Stomach (tissue), 9 donors: ENCODE results near the gene PRKCE. TPM values are rescaled to one million over a fixed set of nuclear protein-coding genes. Genes with fewer than 3 reads are reported as not detected.

Experiments
- DNase-seq, 2 donors: peaks; one replicate each; pipeline versions ENCODE4 v3.0.0 to v3.0.0-alpha.2; 2013 to 2019
- H3K27ac ChIP-seq, 5 donors: fragments of 200-600 bp in 4 of 5; sonication (generic) in 4 of 5; one replicate each; pipeline ENCODE4 v1.5.1; 2013 to 2019; ENCODE audit warnings: mild to moderate bottlenecking in 1 of 5, moderate library complexity in 1 of 5
- H3K27me3 ChIP-seq, 3 donors: fragments of 200-600 bp; sonication (generic); one replicate each; pipeline ENCODE4 v1.5.1; 2017 to 2019; ENCODE audit warnings: mixed run types in 1 of 3
- H3K36me3 ChIP-seq, 4 donors: fragments of 200-600 bp; sonication (generic); 1 replicate in 3 of 4; 2 replicates in 1 of 4; pipeline ENCODE4 v1.5.1; 2016 to 2019
- H3K4me1 ChIP-seq, 4 donors: fragments of 200-600 bp; sonication (generic); one replicate each; pipeline ENCODE4 v1.5.1; 2016 to 2019
- H3K4me3 ChIP-seq, 4 donors: fragments of 200-600 bp; sonication (generic) in 3 of 4; one replicate each; pipeline ENCODE4 v1.5.1; 2016 to 2019; ENCODE audit warnings: mild to moderate bottlenecking in 1 of 4
- H3K9me3 ChIP-seq, 4 donors: fragments of 200-600 bp; sonication (generic); one replicate each; pipeline ENCODE4 v1.5.1; 2016 to 2019
- EP300 ChIP-seq: sonication (generic); formaldehyde crosslinking; IDR thresholded peaks from one replicate; pipeline ENCODE4 v1.6.1; 2017; ENCODE audit warnings: antibody characterized with exemption
- POLR2A ChIP-seq, 4 donors: fragments of 450-650 bp; IDR thresholded peaks; one replicate each; pipeline ENCODE4 v1.6.1; 2016; ENCODE audit warnings: antibody characterized with exemption in 4 of 4, control low read depth in 2 of 4, mild to moderate bottlenecking in 1 of 4, moderate library complexity in 1 of 4
- POLR2AphosphoS5 ChIP-seq, 3 donors: sonication (generic); formaldehyde crosslinking; IDR thresholded peaks; one replicate each; pipeline ENCODE4 v1.6.1; 2016; ENCODE audit warnings: antibody characterized with exemption in 3 of 3
- WGBS, 5 donors: extraction: QIAGEN DNeasy Blood & Tissue Kit in 3 of 5; methylation state at CpG; one replicate each; pipeline versions ENCODE4 v1.1.5 to v1.1.7; 2013 to 2018; 5-methylcytosine and 5-hydroxymethylcytosine counted together
- intact Hi-C: fragments of 100-400 bp; cut with DNase I; formaldehyde crosslinking; loops from one replicate; pipeline ENCODE4 v1.15.1; 2023; ENCODE audit warnings: low total_unique reads
- polyA plus RNA-seq, 3 donors: library from polyadenylated mRNA; stranded (reverse); fragments of 200-250 nt; gene quantifications; one replicate each; pipeline ENCODE4 v1.2.3, GENCODE V29; 2013
- total RNA-seq, 5 donors: library from RNA; depleted of rRNA; stranded (reverse); fragments of >200 nt; gene quantifications; one replicate each; pipeline versions ENCODE4 v1.1.0 to v1.2.3, GENCODE V29; 2014 to 2016
- TF ChIP-seq, protein P1 (sequence below), 7 experiments: fragments of 450-650 bp in 4 of 7; fragments of 200-600 bp in 3 of 7; sonication (generic) in 3 of 7; IDR thresholded peaks; one replicate each; pipeline ENCODE4 v1.5.1; 2016 to 2019; ENCODE audit warnings: antibody characterized with exemption in 7 of 7, control low read depth in 2 of 7, mild to moderate bottlenecking in 1 of 7
- donor health status: healthy with polysubstance abuse.
- donor health status: Bipolar disorder and iron deficiency.
- donor health status: healthy.

PRKCE gene
- total and polyA plus RNA-seq, 8 donors = 2.0 to 92.0 (median 10.0) TPM

DNA sequence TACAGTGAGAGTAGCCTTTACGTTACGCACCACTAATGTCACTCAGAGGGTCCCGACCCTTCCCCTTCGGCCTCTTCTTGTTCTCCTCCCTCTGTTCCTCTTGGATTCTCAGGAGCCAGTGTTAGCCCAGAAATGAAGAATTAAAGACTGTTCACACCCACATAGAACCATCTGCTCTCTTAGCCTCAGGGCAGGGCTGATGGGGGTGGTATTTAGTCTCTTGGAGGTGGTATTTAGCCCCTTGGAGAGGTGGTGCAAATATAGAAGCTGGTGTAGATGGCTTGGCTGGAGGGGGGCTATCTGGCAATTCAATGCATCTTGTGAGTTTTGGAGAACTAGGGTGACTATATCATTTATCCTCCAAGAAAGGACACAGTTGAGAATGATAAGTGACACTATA, 286.5 kb downstream of the PRKCE start:
- TF ChIP-seq, protein P1, sequence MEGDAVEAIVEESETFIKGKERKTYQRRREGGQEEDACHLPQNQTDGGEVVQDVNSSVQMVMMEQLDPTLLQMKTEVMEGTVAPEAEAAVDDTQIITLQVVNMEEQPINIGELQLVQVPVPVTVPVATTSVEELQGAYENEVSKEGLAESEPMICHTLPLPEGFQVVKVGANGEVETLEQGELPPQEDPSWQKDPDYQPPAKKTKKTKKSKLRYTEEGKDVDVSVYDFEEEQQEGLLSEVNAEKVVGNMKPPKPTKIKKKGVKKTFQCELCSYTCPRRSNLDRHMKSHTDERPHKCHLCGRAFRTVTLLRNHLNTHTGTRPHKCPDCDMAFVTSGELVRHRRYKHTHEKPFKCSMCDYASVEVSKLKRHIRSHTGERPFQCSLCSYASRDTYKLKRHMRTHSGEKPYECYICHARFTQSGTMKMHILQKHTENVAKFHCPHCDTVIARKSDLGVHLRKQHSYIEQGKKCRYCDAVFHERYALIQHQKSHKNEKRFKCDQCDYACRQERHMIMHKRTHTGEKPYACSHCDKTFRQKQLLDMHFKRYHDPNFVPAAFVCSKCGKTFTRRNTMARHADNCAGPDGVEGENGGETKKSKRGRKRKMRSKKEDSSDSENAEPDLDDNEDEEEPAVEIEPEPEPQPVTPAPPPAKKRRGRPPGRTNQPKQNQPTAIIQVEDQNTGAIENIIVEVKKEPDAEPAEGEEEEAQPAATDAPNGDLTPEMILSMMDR (IDR thresholded peaks at IDR 0.05) = no peak
- no peak for TF ChIP-seq POLR2AphosphoS5 (IDR thresholded peaks at IDR 0.05)
- TF ChIP-seq POLR2A (IDR thresholded peaks at IDR 0.05) = no peak
- no peak for TF ChIP-seq EP300
- Histone ChIP-seq H3K9me3 (no peaks in the 10 kb centered on the region), H3K27me3 (no peaks in the 10 kb centered on the region), H3K27ac (peak overlapping the region in 4 of 5 donors; percentile 75 to 83 (median 81)), H3K4me1 (peaks cover 12 to 63% (median 45%) of the 10 kb centered on the region in 4 donors), H3K4me3 (no peak overlapping the region), H3K36me3 (no peaks in the 10 kb centered on the region)
- intact Hi-C loops = loop anchor here (5.0 kb wide), 1 partner anchor 296 kb away; no protein-coding TSS in a partner anchor
- no peak for DNase-seq
- 93 to 98% (median 95%) methylated on average over 4 of the region's 4 CpGs for WGBS, 5 donors

DNA sequence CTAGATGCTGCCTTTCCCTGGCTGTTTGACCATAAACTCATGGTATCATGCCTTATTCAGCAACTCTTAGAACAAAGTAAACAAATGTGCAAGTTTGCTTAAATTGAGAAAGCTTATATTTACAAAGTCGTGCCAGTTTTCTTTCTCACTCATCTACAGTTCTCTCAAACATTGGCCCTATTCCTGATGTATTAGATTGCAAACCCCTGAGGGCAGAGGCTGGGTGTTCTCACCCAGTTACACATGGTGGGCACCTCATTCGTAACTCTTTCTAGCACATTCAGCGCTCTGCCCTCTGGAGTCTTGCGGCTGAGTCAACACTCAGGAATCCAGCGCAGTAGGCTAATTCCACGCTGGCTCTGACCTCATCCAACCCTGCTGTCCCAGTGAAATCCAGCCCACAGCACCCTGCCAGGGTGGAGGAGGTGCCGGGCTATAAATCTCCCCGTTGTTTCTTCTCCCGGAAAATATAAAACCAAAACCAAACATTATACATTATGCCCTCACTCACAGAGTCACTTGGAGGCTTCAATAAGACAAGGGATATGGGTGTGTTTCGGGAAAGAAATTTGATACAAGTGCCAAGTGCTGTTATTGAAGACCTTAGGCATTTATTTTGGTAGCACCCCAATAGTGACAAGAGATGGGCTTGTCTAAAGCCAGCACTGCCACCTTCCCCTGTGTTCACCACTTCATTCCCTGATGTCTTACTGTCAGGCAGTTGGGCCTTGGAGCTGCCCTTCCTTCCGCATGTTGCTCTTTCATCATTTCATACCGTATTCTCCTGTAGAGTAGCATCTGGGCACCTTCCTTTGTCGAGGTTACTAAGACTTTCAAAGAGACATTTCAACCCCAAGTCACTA, 287.4 kb downstream of the PRKCE start:
- H3K27me3 ChIP-seq = no peaks in the 10 kb centered on the region
- no peaks in the 10 kb centered on the region for H3K36me3 ChIP-seq
- DNase-seq = peak; percentile 78 to 91
- WGBS, 5 donors = 30 to 41% (median 36%) methylated on average over 13 of the region's 13 CpGs
- no peak overlapping the region for H3K4me3 ChIP-seq
- intact Hi-C loops = loop anchor here (5.0 kb wide), 1 partner anchor 297 kb away; no protein-coding TSS in a partner anchor
- no peaks in the 10 kb centered on the region for H3K9me3 ChIP-seq
- peak overlapping the region in 4 of 5 donors; percentile 75 to 83 (median 81) for H3K27ac ChIP-seq
- TF ChIP-seq EP300 = peak; percentile 83
- no peak for TF ChIP-seq POLR2A (IDR thresholded peaks at IDR 0.05)
- peak; percentile 48 to 86 (median 79) for TF ChIP-seq POLR2AphosphoS5 (IDR thresholded peaks at IDR 0.05)
- H3K4me1 ChIP-seq = peaks cover 12 to 72% (median 47%) of the 10 kb centered on the region in 4 donors

DNA sequence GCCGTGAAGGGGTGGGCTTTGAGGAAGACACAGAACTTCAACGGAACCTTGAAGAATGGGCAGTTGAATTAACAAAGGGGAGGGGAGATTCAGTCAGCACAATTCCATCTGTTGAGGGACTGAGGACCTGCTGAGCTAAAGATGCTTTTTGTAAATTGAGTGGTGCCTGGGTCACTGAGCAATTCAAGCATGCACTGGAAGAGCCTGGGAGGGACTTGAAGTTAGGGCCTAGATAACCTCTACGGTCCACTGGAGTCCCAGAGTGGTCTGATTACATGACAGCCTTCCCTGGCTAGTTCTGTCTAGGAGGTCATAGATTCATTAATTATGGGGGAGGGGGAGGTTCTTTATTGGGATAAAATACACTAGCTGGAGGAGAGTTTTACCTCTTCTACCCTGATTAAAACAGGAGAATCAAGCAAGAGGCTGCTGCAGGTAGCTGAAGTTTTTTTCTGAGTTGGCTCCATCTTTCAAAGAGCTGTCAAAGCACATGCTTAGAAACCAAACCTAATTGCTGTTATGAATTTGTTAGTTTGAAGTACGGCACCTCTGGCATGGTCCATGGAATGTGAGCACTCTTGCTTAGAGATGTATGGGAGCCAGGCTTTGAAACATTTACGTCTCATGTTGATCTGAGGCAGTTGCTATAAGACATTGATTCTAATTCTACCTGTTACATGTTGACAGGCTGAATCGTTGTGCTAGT, 290.2 kb downstream of the PRKCE start:
- H3K4me1 ChIP-seq = peaks cover 19 to 84% (median 49%) of the 10 kb centered on the region in 4 donors
- TF ChIP-seq POLR2AphosphoS5 (IDR thresholded peaks at IDR 0.05) (no peak), POLR2A (IDR thresholded peaks at IDR 0.05) (no peak), EP300 (no peak)
- TF ChIP-seq, protein P1 (IDR thresholded peaks at IDR 0.05) = no peak
- intact Hi-C loops = no loop called here
- no peaks in the 10 kb centered on the region for H3K27me3 ChIP-seq
- DNase-seq = no peak
- H3K36me3 ChIP-seq = no peaks in the 10 kb centered on the region
- H3K4me3 ChIP-seq = no peak overlapping the region
- 60 to 89% (median 81%) methylated on average over 6 of the region's 6 CpGs for WGBS, 5 donors
- no peaks in the 10 kb centered on the region for H3K9me3 ChIP-seq
- H3K27ac ChIP-seq = peak overlapping the region in 1 of 5 donors; percentile 37

DNA sequence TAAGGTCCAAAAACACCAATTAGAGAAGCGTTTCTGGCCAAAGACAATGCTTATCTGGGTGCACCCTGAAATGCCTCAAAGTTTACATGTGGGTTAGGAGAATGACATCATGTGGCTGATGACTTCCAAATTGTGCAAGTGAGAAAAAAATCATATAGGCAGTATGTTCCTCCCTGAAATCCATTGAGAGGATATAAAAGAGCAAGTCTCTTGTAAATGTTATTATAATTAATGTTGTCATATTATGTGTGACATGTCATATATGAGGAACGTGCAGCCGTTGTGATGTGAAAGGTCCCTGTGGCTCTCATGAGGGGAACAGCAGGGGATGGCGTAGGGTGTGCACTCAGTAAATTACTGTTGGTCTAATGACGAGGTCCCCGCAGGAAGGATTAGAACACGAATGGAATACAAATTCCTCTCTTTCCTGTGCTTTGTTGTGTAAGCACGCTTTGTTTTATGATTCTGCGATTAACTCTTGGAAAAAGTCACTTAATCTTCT, 290.8 kb downstream of the PRKCE start:
- 67 to 81% (median 75%) methylated on average over 9 of the region's 9 CpGs for WGBS, 5 donors
- H3K4me1 ChIP-seq = peaks cover 19 to 83% (median 46%) of the 10 kb centered on the region in 4 donors
- DNase-seq = no peak
- intact Hi-C loops = no loop called here
- no peak overlapping the region for H3K4me3 ChIP-seq
- no peaks in the 10 kb centered on the region for H3K9me3 ChIP-seq
- TF ChIP-seq POLR2AphosphoS5 (IDR thresholded peaks at IDR 0.05) = no peak
- TF ChIP-seq, protein P1 (IDR thresholded peaks at IDR 0.05) = no peak
- no peak for TF ChIP-seq POLR2A (IDR thresholded peaks at IDR 0.05)
- TF ChIP-seq EP300 = no peak
- no peaks in the 10 kb centered on the region for H3K36me3 ChIP-seq
- H3K27ac ChIP-seq = peak overlapping the region in 1 of 5 donors; percentile 37
- H3K27me3 ChIP-seq = no peaks in the 10 kb centered on the region
